CD4-positive, alpha-beta T cell (primary cell): ENCODE results near the gene NCOR2. TPM values are rescaled to one million over a fixed set of nuclear protein-coding genes. Genes with fewer than 3 reads are reported as not detected.

ENCODE experiments used
- ATAC-seq: fragments of 200-7000 bp; cut with Tn5 transposase; one replicate; pipeline ENCODE4 v1.10.0; 2022; ENCODE audit warnings: mild to moderate bottlenecking; ENCODE audit not compliant: poor library complexity
- CTCF ChIA-PET: fragments of 350-600 bp; sonication (Branson Sonifier 250); formaldehyde crosslinking; loops from one replicate; lab custom pipeline; 2021; ENCODE audit warnings: antibody characterized with exemption, inconsistent platforms; lab: Charles Lee
- POLR2A ChIA-PET: fragments of 350-600 bp; sonication (Branson Sonifier 250); formaldehyde crosslinking; loops from one replicate; lab custom pipeline; 2021; ENCODE audit warnings: antibody characterized with exemption, inconsistent platforms; lab: Charles Lee
- DNase-seq, 14 experiments: peaks; one replicate each; pipeline ENCODE4 v3.0.0-alpha.2; 2013 to 2020; ENCODE audit warnings: mixed read lengths in 2 of 14
- H3K27ac ChIP-seq, 2 donors: one replicate each; pipeline versions ENCODE4 v1.5.1 to v1.7.0; 2013; ENCODE audit warnings: low read length in 2 of 2, low read depth in 1 of 2, mild to moderate bottlenecking in 1 of 2
- H3K27me3 ChIP-seq, 2 experiments: 1 replicate in 1 of 2; 2 replicates in 1 of 2; pipeline versions ENCODE4 v1.6.1 to v1.7.0; 2013; ENCODE audit warnings: low read length in 2 of 2, control low read depth in 1 of 2, mild to moderate bottlenecking in 1 of 2, moderate library complexity in 1 of 2; ENCODE audit not compliant: insufficient read depth in 2 of 2, control insufficient read depth in 1 of 2
- H3K36me3 ChIP-seq: one replicate; pipeline ENCODE4 v1.6.1; 2013; ENCODE audit warnings: low read length, control low read depth; ENCODE audit not compliant: insufficient read depth
- H3K4me1 ChIP-seq: one replicate; pipeline ENCODE4 v1.6.1; 2013; ENCODE audit warnings: low read length, control low read depth; ENCODE audit not compliant: insufficient read depth
- H3K4me3 ChIP-seq: one replicate; pipeline ENCODE4 v1.5.1; 2013; ENCODE audit warnings: mild to moderate bottlenecking, low read length, moderate library complexity
- H3K9me3 ChIP-seq, 2 experiments: 1 replicate in 1 of 2; 2 replicates in 1 of 2; pipeline versions ENCODE4 v1.6.1 to v1.7.0; 2013; ENCODE audit warnings: low read length in 2 of 2, mild to moderate bottlenecking in 2 of 2, control low read depth in 1 of 2, moderate library complexity in 1 of 2; ENCODE audit not compliant: control insufficient read depth in 1 of 2, insufficient read depth in 1 of 2
- H3K27ac Mint-ChIP-seq: one replicate; pipeline ENCODE4 v1.8.0; 2020; ENCODE audit warnings: mixed read lengths
- H3K27me3 Mint-ChIP-seq: one replicate; pipeline ENCODE4 v1.8.0; 2021; ENCODE audit warnings: mixed read lengths
- H3K36me3 Mint-ChIP-seq: one replicate; pipeline ENCODE4 v1.8.0; 2021; ENCODE audit warnings: low read depth, mixed read lengths
- H3K4me1 Mint-ChIP-seq: one replicate; pipeline ENCODE4 v1.8.0; 2021; ENCODE audit warnings: low read depth, mixed read lengths
- H3K4me3 Mint-ChIP-seq: one replicate; pipeline ENCODE4 v1.8.0; 2020; ENCODE audit warnings: mild to moderate bottlenecking, mixed read lengths
- H3K9me3 Mint-ChIP-seq: one replicate; pipeline ENCODE4 v1.8.0; 2020; ENCODE audit warnings: mixed read lengths
- CTCF ChIP-seq: fragments of 200-600 bp; IDR thresholded peaks from one replicate; pipeline ENCODE4 v1.8.0; 2022; ENCODE audit warnings: antibody characterized with exemption, mild to moderate bottlenecking
- intact Hi-C, 2 experiments: fragments of 100-400 bp; cut with DNase I in 1 of 2; cut with micrococcal nuclease in 1 of 2; formaldehyde crosslinking; loops; one replicate each; pipeline versions ENCODE4 v1.15.1 to v1.9.0; 2023 to 2025; cut with DNase I, micrococcal nuclease
- total RNA-seq, 174 experiments: library from RNA in 2 of 174; stranded (reverse) in 2 of 174; gene quantifications; one replicate each; pipeline ENCODE4 v1.2.3 and lab custom pipeline; 2021 to 2026

The NCOR2 gene
- total RNA-seq, 2 experiments from 2014 or later: 133 to 140 TPM

- peaks cover 54% of the 10 kb centered on the region for H3K4me1 Mint-ChIP-seq
- Histone ChIP-seq H3K27me3 (no peaks in the 10 kb centered on the region), H3K4me1 (peaks cover 51% of the 10 kb centered on the region), H3K9me3 (no peaks in the 10 kb centered on the region), H3K36me3 (peaks cover 10% of the 10 kb centered on the region), H3K4me3 (no peak overlapping the region), H3K27ac (no peak overlapping the region)
- ChIA-PET POLR2A (interaction anchor here (0.5 kb wide), 1 partner anchor 454 kb away, joined by 3 read pairs; no protein-coding TSS in a partner anchor), CTCF (no interaction called here)
- H3K27me3 Mint-ChIP-seq: no peaks in the 10 kb centered on the region
- ATAC-seq (no peak), DNase-seq (no peak)
- peaks cover 16% of the 10 kb centered on the region for H3K36me3 Mint-ChIP-seq
- no peaks in the 10 kb centered on the region for H3K9me3 Mint-ChIP-seq
- no peak for TF ChIP-seq CTCF
- H3K4me3 Mint-ChIP-seq: no peak overlapping the region
- peak overlapping the region; percentile 65 for H3K27ac Mint-ChIP-seq
- intact Hi-C loops: loop anchor here in 1 of 2 experiments (10.0 kb wide), 1 partner anchor 145 kb away; no protein-coding TSS in a partner anchor
Measured at GRCh38 chr12:124539084-124540041, 28.0 kb downstream of the NCOR2 start.

- Mint-ChIP-seq H3K27ac (peak overlapping the region; percentile 71), H3K27me3 (no peaks in the 10 kb centered on the region), H3K4me1 (peaks cover 47% of the 10 kb centered on the region), H3K36me3 (peaks cover 22% of the 10 kb centered on the region), H3K4me3 (no peak overlapping the region), H3K9me3 (no peaks in the 10 kb centered on the region)
- ATAC-seq: no peak
- TF ChIP-seq CTCF: no peak
- ChIA-PET CTCF (no interaction called here), POLR2A (no interaction called here)
- H3K27ac ChIP-seq: no peak overlapping the region
- peaks cover 10% of the 10 kb centered on the region for H3K36me3 ChIP-seq
- no peaks in the 10 kb centered on the region for H3K9me3 ChIP-seq
- H3K4me1 ChIP-seq: peaks cover 42% of the 10 kb centered on the region
- H3K4me3 ChIP-seq: no peak overlapping the region
- intact Hi-C loops: no loop called here
- peak in 2 of 14 experiments; percentile 39 to 53 for DNase-seq
- no peaks in the 10 kb centered on the region for H3K27me3 ChIP-seq
Measured at GRCh38 chr12:124538194-124539082, 29.0 kb downstream of the NCOR2 start.

DNA sequence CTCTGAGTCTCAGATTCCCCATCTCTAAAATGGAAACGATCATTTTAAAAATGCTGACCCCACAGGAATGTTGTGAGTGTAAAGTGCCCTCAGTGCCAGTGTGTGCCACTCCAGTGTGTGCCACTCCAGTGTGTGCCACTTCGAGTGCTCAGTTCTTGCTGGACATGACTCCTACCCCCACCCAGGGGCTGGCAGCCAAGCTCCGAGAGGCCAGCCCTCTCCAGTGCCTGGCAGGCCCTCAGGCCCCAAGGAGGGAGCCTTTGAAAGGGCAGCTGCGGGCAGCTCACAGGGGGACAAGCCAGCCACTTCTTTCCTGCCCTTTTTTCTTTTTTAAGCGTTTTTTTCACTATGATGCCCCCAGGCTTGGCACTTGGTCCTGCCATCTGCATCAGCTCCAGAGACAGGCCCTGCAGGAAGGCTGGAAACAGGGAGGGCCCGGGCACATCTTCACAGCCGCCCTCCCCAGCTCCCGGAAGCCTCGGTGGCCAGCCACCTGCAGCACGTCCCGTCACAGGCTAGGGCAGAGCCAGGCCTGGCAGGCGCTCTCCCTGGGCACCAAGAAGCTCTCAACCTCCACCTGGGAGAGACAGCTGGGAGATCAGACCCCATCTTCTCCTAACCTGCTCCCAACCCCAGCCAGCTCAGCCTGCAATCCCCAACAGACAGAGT lies 29.8 kb downstream of the NCOR2 start:
- no peak overlapping the region for H3K27ac ChIP-seq
- H3K36me3 Mint-ChIP-seq: peaks cover 25% of the 10 kb centered on the region

More for the DNA sequence above, 29.8 kb downstream of the NCOR2 start:
- peaks cover 39% of the 10 kb centered on the region for H3K4me1 Mint-ChIP-seq
- CTCF ChIA-PET: no interaction called here
- Histone ChIP-seq H3K36me3 (peaks cover 12% of the 10 kb centered on the region), H3K4me1 (peaks cover 35% of the 10 kb centered on the region), H3K9me3 (no peaks in the 10 kb centered on the region), H3K27me3 (no peaks in the 10 kb centered on the region), H3K4me3 (no peak overlapping the region)
- H3K27ac Mint-ChIP-seq: peak overlapping the region; percentile 71
- POLR2A ChIA-PET: no interaction called here
- intact Hi-C loops: no loop called here
- no peaks in the 10 kb centered on the region for H3K27me3 Mint-ChIP-seq
- no peak overlapping the region for H3K4me3 Mint-ChIP-seq
- DNase-seq (no peak), ATAC-seq (no peak)
- TF ChIP-seq CTCF: no peak
- no peaks in the 10 kb centered on the region for H3K9me3 Mint-ChIP-seq
